ENCODE results near the gene FNDC8.

- TF ChIP-seq, protein P1, sequence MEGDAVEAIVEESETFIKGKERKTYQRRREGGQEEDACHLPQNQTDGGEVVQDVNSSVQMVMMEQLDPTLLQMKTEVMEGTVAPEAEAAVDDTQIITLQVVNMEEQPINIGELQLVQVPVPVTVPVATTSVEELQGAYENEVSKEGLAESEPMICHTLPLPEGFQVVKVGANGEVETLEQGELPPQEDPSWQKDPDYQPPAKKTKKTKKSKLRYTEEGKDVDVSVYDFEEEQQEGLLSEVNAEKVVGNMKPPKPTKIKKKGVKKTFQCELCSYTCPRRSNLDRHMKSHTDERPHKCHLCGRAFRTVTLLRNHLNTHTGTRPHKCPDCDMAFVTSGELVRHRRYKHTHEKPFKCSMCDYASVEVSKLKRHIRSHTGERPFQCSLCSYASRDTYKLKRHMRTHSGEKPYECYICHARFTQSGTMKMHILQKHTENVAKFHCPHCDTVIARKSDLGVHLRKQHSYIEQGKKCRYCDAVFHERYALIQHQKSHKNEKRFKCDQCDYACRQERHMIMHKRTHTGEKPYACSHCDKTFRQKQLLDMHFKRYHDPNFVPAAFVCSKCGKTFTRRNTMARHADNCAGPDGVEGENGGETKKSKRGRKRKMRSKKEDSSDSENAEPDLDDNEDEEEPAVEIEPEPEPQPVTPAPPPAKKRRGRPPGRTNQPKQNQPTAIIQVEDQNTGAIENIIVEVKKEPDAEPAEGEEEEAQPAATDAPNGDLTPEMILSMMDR (IDR thresholded peaks at IDR 0.05): no peak
- no peak for TF ChIP-seq POLR2A (IDR thresholded peaks at IDR 0.05)
Observed at GRCh38 chr17:35129973-35130351, 8.5 kb downstream of the FNDC8 start.

Data from Peyer's patch (tissue), 4 donors.